ENCODE results near the gene TMEM163.

The TMEM163 gene

GRCh38 chr2:134581877-134582546 lies 136.8 kb downstream of the TMEM163 start:
- Histone ChIP-seq H3K9me3 (ENCODE audit: control insufficient read depth, insufficient read depth, low read depth, low read length) (no peaks in the 10 kb centered on the region), H3K36me3 (ENCODE audit: control insufficient read depth in 2 of 2, insufficient read depth in 1 of 2, low read length in 2 of 2) (no peaks in the 10 kb centered on the region), H3K27ac (ENCODE audit: extremely low read depth, low read depth, low read length) (no peak overlapping the region), H3K4me3 (ENCODE audit: low read depth, low read length) (no peak overlapping the region), H3K4me1 (ENCODE audit: control insufficient read depth, insufficient read depth, low read length) (no peaks in the 10 kb centered on the region)
- CTCF ChIA-PET: interaction anchor here (0.7 kb wide), 1 partner anchor 21 kb away, joined by 3 read pairs; no protein-coding TSS in a partner anchor
- no peak for TF ChIP-seq ZNF585B (tag by site-specific recombination; IDR thresholded peaks at IDR 0.05)
- no peak for TF ChIP-seq ZNF174 (tag by site-specific recombination; IDR thresholded peaks at IDR 0.05)
- TF ChIP-seq ZNF626 (tag by site-specific recombination; IDR thresholded peaks at IDR 0.05): no peak
- TF ChIP-seq, protein P1, sequence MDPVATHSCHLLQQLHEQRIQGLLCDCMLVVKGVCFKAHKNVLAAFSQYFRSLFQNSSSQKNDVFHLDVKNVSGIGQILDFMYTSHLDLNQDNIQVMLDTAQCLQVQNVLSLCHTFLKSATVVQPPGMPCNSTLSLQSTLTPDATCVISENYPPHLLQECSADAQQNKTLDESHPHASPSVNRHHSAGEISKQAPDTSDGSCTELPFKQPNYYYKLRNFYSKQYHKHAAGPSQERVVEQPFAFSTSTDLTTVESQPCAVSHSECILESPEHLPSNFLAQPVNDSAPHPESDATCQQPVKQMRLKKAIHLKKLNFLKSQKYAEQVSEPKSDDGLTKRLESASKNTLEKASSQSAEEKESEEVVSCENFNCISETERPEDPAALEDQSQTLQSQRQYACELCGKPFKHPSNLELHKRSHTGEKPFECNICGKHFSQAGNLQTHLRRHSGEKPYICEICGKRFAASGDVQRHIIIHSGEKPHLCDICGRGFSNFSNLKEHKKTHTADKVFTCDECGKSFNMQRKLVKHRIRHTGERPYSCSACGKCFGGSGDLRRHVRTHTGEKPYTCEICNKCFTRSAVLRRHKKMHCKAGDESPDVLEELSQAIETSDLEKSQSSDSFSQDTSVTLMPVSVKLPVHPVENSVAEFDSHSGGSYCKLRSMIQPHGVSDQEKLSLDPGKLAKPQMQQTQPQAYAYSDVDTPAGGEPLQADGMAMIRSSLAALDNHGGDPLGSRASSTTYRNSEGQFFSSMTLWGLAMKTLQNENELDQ (tag by site-specific recombination; IDR thresholded peaks at IDR 0.05; ENCODE audit: low read depth): no peak
- TF ChIP-seq GLI4 (tag by site-specific recombination; IDR thresholded peaks at IDR 0.05): no peak
- TF ChIP-seq, protein P2, sequence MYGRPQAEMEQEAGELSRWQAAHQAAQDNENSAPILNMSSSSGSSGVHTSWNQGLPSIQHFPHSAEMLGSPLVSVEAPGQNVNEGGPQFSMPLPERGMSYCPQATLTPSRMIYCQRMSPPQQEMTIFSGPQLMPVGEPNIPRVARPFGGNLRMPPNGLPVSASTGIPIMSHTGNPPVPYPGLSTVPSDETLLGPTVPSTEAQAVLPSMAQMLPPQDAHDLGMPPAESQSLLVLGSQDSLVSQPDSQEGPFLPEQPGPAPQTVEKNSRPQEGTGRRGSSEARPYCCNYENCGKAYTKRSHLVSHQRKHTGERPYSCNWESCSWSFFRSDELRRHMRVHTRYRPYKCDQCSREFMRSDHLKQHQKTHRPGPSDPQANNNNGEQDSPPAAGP (tag by site-specific recombination; IDR thresholded peaks at IDR 0.05): no peak
- TF ChIP-seq ZNF580 (tag by site-specific recombination; IDR thresholded peaks at IDR 0.05): no peak
- no peak for TF ChIP-seq ZBTB8A (tag by site-specific recombination; IDR thresholded peaks at IDR 0.05)
- no peak for TF ChIP-seq ZNF423 (tag by site-specific recombination; IDR thresholded peaks at IDR 0.05)
- no peak for TF ChIP-seq ZNF558 (tag by site-specific recombination; IDR thresholded peaks at IDR 0.05)
- TF ChIP-seq ZNF561 (tag by site-specific recombination; IDR thresholded peaks at IDR 0.05; ENCODE audit: borderline replicate concordance): no peak
- TF ChIP-seq ZNF830 (tag by site-specific recombination; IDR thresholded peaks at IDR 0.05; ENCODE audit: low read depth): no peak
- TF ChIP-seq ZNF239 (tag by site-specific recombination; IDR thresholded peaks at IDR 0.05): no peak
- TF ChIP-seq ZNF449 (tag by site-specific recombination; IDR thresholded peaks at IDR 0.05): no peak
- TF ChIP-seq ZNF501 (tag by site-specific recombination; IDR thresholded peaks at IDR 0.05): no peak
- POLR2A ChIA-PET: no interaction called here

- Histone ChIP-seq H3K27ac (ENCODE audit: extremely low read depth, low read depth, low read length) (no peak overlapping the region), H3K36me3 (ENCODE audit: control insufficient read depth in 2 of 2, insufficient read depth in 1 of 2, low read length in 2 of 2) (no peaks in the 10 kb centered on the region), H3K4me1 (ENCODE audit: control insufficient read depth, insufficient read depth, low read length) (no peaks in the 10 kb centered on the region), H3K9me3 (ENCODE audit: control insufficient read depth, insufficient read depth, low read depth, low read length) (no peaks in the 10 kb centered on the region), H3K4me3 (ENCODE audit: low read depth, low read length) (no peak overlapping the region)
- CTCF ChIA-PET: no interaction called here
- POLR2A ChIA-PET: no interaction called here
- TF ChIP-seq GLIS1 (tag by site-specific recombination; IDR thresholded peaks at IDR 0.05): no peak
- TF ChIP-seq ATF2 (tag by site-specific recombination; IDR thresholded peaks at IDR 0.05; ENCODE audit: low read depth): no peak
- no peak for TF ChIP-seq ZFHX2 (tag by site-specific recombination; conservative IDR thresholded peaks at IDR 0.05)
- TF ChIP-seq ZNF354C (tag by site-specific recombination; IDR thresholded peaks at IDR 0.05; ENCODE audit: borderline replicate concordance, low read depth): no peak
- no peak for TF ChIP-seq ZNF292 (tag by site-specific recombination; IDR thresholded peaks at IDR 0.05; ENCODE audit: borderline replicate concordance, low read depth)
- TF ChIP-seq KLF16 (tag by site-specific recombination; IDR thresholded peaks at IDR 0.05): no peak
- no peak for TF ChIP-seq ZSCAN30 (tag by site-specific recombination; IDR thresholded peaks at IDR 0.05)
- no peak for TF ChIP-seq PBX3 (CRISPR knock-in tag; IDR thresholded peaks at IDR 0.05)
- no peak for TF ChIP-seq ZNF311 (tag by site-specific recombination; IDR thresholded peaks at IDR 0.05; ENCODE audit: borderline replicate concordance)
- TF ChIP-seq, protein P3, sequence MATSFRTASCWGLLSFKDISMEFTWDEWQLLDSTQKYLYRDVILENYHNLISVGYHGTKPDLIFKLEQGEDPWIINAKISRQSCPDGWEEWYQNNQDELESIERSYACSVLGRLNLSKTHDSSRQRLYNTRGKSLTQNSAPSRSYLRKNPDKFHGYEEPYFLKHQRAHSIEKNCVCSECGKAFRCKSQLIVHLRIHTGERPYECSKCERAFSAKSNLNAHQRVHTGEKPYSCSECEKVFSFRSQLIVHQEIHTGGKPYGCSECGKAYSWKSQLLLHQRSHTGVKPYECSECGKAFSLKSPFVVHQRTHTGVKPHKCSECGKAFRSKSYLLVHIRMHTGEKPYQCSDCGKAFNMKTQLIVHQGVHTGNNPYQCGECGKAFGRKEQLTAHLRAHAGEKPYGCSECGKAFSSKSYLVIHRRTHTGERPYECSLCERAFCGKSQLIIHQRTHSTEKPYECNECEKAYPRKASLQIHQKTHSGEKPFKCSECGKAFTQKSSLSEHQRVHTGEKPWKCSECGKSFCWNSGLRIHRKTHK (tag by site-specific recombination; IDR thresholded peaks at IDR 0.05): no peak
- TF ChIP-seq ZBTB17 (tag by site-specific recombination; IDR thresholded peaks at IDR 0.05): no peak
- no peak for TF ChIP-seq ZNF239 (tag by site-specific recombination; IDR thresholded peaks at IDR 0.05)
Measured at GRCh38 chr2:134578316-134578715, 140.5 kb downstream of the TMEM163 start.
